ENCODE data around the gene PPP2R5A.

- TF ChIP-seq CTCF (CRISPR knock-in tag; IDR thresholded peaks at IDR 0.05) (no peak), CAMTA2 (CRISPR knock-in tag; IDR thresholded peaks at IDR 0.05; ENCODE audit: borderline replicate concordance) (no peak), TBL1XR1 (IDR thresholded peaks at IDR 0.05; ENCODE audit: borderline replicate concordance, low read length, partially characterized antibody) (no peak), POLR2A (IDR thresholded peaks at IDR 0.05; ENCODE audit: insufficient read depth in 1 of 2, low read depth in 2 of 2, low read length in 2 of 2) (no peak), SATB2 (CRISPR knock-in tag; IDR thresholded peaks at IDR 0.05) (no peak), GTF2F1 (IDR thresholded peaks at IDR 0.05; ENCODE audit: low read length) (no peak), REXO4 (CRISPR knock-in tag; IDR thresholded peaks at IDR 0.05; ENCODE audit: borderline replicate concordance) (no peak), ZNF3 (CRISPR knock-in tag; IDR thresholded peaks at IDR 0.05) (no peak), PAX8 (CRISPR knock-in tag; IDR thresholded peaks at IDR 0.05; ENCODE audit: borderline replicate concordance) (no peak), ARNTL (CRISPR knock-in tag; IDR thresholded peaks at IDR 0.05) (no peak)
Observed at GRCh38 chr1:212290608-212291007, 5.4 kb downstream of the PPP2R5A start.

Data from HepG2 (cell line).